WTC11 (cell line): ENCODE results near the gene KERA.

Source experiments
- CREB1 ChIP-seq: sonication (generic); formaldehyde crosslinking; IDR thresholded peaks from 2 replicates; pipeline ENCODE4 v1.8.0; 2023; ENCODE audit warnings: mild to moderate bottlenecking, missing genetic modification reagents
- ESRRA ChIP-seq: sonication (generic); formaldehyde crosslinking; IDR thresholded peaks from 2 replicates; pipeline ENCODE4 v1.8.1; 2022; ENCODE audit warnings: mild to moderate bottlenecking, missing genetic modification reagents, borderline replicate concordance
- ETV6 ChIP-seq: sonication (generic); formaldehyde crosslinking; IDR thresholded peaks from 2 replicates; pipeline ENCODE4 v1.8.1; 2022; ENCODE audit warnings: mild to moderate bottlenecking, missing genetic modification reagents
- FOXJ3 ChIP-seq: sonication (generic); formaldehyde crosslinking; IDR thresholded peaks from 2 replicates; pipeline ENCODE4 v1.9.0; 2021; ENCODE audit warnings: missing genetic modification reagents, mild to moderate bottlenecking, borderline replicate concordance
- JUN ChIP-seq: sonication (generic); formaldehyde crosslinking; IDR thresholded peaks from 2 replicates; pipeline ENCODE4 v1.8.0; 2023; ENCODE audit warnings: mild to moderate bottlenecking, missing genetic modification reagents
- KAT7 ChIP-seq: sonication (generic); formaldehyde crosslinking; IDR thresholded peaks from 2 replicates; pipeline ENCODE4 v1.8.1; 2023; ENCODE audit warnings: missing genetic modification reagents, mild to moderate bottlenecking, borderline replicate concordance
- NFYB ChIP-seq: sonication (generic); formaldehyde crosslinking; conservative IDR thresholded peaks from 2 replicates; pipeline ENCODE4 v1.8.0; 2022; ENCODE audit warnings: low read depth, missing genetic modification reagents
- SMAD3 ChIP-seq: sonication (generic); formaldehyde crosslinking; IDR thresholded peaks from 2 replicates; pipeline ENCODE4 v1.8.0; 2022; ENCODE audit warnings: missing genetic modification reagents, mild to moderate bottlenecking, borderline replicate concordance
- SP1 ChIP-seq: sonication (generic); formaldehyde crosslinking; conservative IDR thresholded peaks from 2 replicates; pipeline ENCODE4 v1.8.1; 2022; ENCODE audit warnings: missing genetic modification reagents
- TF ChIP-seq, protein P1 (sequence below): fragments of 200-600 bp; IDR thresholded peaks from 2 replicates; pipeline ENCODE4 v1.8.0; 2022; ENCODE audit warnings: antibody characterized with exemption
- TF ChIP-seq, protein P2 (sequence below): sonication (generic); formaldehyde crosslinking; IDR thresholded peaks from 2 replicates; pipeline ENCODE4 v1.8.1; 2022; ENCODE audit warnings: low read depth, missing genetic modification reagents, borderline replicate concordance
- TF ChIP-seq, protein P3 (sequence below): sonication (generic); formaldehyde crosslinking; IDR thresholded peaks from 2 replicates; pipeline ENCODE4 v1.8.0; 2022; ENCODE audit warnings: mild to moderate bottlenecking, missing genetic modification reagents
- TF ChIP-seq, protein P4 (sequence below): sonication (generic); formaldehyde crosslinking; IDR thresholded peaks from 2 replicates; pipeline ENCODE4 v1.8.1; 2022; ENCODE audit warnings: mild to moderate bottlenecking, missing genetic modification reagents, moderate library complexity, borderline replicate concordance
- TF ChIP-seq, protein P5 (sequence below): fragments of 250-450 bp; sonication (Bioruptor Pico); conservative IDR thresholded peaks from 2 replicates; pipeline ENCODE4 v1.9.0; 2021; ENCODE audit warnings: mild to moderate bottlenecking

DNA sequence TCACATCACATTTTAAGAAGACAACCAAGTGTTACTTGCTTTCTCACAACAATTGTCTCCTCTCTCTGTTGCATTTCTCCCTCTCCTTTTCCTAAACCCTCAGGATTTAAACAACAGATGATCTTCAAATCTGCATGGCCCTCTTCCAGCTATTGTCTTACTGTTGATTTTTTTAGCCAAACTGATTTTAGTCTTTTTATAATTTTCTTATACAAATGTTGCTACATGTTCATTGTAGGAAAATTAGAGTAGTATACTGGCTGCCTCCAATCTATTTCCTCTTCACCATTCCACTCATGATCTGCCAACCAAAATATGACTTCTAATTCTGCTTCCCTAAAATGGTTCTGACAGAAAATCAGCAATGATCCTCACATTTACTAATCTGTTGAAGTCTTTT lies 1.4 kb upstream of the KERA start:
- TF ChIP-seq, protein P1, sequence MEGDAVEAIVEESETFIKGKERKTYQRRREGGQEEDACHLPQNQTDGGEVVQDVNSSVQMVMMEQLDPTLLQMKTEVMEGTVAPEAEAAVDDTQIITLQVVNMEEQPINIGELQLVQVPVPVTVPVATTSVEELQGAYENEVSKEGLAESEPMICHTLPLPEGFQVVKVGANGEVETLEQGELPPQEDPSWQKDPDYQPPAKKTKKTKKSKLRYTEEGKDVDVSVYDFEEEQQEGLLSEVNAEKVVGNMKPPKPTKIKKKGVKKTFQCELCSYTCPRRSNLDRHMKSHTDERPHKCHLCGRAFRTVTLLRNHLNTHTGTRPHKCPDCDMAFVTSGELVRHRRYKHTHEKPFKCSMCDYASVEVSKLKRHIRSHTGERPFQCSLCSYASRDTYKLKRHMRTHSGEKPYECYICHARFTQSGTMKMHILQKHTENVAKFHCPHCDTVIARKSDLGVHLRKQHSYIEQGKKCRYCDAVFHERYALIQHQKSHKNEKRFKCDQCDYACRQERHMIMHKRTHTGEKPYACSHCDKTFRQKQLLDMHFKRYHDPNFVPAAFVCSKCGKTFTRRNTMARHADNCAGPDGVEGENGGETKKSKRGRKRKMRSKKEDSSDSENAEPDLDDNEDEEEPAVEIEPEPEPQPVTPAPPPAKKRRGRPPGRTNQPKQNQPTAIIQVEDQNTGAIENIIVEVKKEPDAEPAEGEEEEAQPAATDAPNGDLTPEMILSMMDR: no peak
- TF ChIP-seq, protein P2, sequence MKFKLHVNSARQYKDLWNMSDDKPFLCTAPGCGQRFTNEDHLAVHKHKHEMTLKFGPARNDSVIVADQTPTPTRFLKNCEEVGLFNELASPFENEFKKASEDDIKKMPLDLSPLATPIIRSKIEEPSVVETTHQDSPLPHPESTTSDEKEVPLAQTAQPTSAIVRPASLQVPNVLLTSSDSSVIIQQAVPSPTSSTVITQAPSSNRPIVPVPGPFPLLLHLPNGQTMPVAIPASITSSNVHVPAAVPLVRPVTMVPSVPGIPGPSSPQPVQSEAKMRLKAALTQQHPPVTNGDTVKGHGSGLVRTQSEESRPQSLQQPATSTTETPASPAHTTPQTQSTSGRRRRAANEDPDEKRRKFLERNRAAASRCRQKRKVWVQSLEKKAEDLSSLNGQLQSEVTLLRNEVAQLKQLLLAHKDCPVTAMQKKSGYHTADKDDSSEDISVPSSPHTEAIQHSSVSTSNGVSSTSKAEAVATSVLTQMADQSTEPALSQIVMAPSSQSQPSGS (CRISPR knock-in tag): no peak
- TF ChIP-seq ESRRA (CRISPR knock-in tag) (no peak), JUN (CRISPR knock-in tag) (no peak), NFYB (no peak), ETV6 (CRISPR knock-in tag) (no peak), CREB1 (no peak), SMAD3 (no peak), FOXJ3 (CRISPR knock-in tag) (no peak), SP1 (CRISPR knock-in tag) (no peak), KAT7 (CRISPR knock-in tag) (no peak)
- TF ChIP-seq, protein P3, sequence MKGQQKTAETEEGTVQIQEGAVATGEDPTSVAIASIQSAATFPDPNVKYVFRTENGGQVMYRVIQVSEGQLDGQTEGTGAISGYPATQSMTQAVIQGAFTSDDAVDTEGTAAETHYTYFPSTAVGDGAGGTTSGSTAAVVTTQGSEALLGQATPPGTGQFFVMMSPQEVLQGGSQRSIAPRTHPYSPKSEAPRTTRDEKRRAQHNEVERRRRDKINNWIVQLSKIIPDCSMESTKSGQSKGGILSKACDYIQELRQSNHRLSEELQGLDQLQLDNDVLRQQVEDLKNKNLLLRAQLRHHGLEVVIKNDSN (CRISPR knock-in tag): no peak
- TF ChIP-seq, protein P4, sequence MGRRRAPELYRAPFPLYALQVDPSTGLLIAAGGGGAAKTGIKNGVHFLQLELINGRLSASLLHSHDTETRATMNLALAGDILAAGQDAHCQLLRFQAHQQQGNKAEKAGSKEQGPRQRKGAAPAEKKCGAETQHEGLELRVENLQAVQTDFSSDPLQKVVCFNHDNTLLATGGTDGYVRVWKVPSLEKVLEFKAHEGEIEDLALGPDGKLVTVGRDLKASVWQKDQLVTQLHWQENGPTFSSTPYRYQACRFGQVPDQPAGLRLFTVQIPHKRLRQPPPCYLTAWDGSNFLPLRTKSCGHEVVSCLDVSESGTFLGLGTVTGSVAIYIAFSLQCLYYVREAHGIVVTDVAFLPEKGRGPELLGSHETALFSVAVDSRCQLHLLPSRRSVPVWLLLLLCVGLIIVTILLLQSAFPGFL: no peak
- TF ChIP-seq, protein P5, sequence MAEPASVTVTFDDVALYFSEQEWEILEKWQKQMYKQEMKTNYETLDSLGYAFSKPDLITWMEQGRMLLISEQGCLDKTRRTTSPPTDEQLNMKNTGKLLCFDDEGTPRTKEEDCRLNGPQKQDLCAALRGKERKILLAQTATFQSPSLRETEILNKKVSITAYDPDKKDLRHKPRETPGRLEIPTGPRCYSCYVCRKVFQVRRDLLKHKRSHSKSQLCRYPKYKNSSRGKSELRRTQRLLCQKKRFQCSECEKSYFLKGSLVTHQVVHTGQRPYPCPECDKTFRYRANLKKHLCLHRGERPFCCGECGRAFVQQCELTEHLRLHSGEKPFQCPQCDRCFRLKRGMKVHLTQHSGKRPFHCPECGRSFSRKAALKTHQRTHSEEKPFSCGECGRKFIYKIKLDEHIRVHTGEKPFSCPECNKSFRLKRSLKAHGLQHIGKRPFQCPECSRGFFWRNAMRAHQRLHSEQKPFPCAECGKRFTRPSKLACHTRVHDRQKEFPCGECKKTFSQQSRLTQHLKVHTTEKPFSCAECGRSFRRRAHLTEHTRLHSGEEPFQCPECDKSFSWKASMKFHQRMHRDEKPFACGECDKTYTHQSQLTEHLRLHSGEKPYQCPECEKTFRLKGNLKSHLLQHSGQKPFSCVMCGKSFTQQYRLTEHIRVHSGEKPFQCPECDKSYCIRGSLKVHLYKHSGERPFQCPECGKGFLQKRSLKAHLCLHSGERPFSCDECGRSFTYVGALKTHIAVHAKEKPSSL: no peak
